Psoas muscle (tissue), 8 donors: ENCODE measurements around the gene FUS. TPM values are rescaled to one million over a fixed set of nuclear protein-coding genes. Genes with fewer than 3 reads are reported as not detected.

Source experiments
- ATAC-seq, 4 donors: fragments of 200-7000 bp; cut with Tn5 transposase; one replicate each; pipeline ENCODE4 v1.9.1; 2020; ENCODE audit warnings: moderate library complexity in 3 of 4, mild to moderate bottlenecking in 2 of 4
- DNase-seq, 2 donors: peaks; one replicate each; pipeline ENCODE4 v3.0.0-alpha.2; 2020
- H3K27ac ChIP-seq: fragments of 200-600 bp; one replicate; pipeline ENCODE4 v1.8.0; 2022
- H3K27me3 ChIP-seq, 3 donors: fragments of 200-600 bp in 1 of 3; one replicate each; pipeline versions ENCODE4 v1.6.1 to v1.8.0; 2013 to 2022; ENCODE audit warnings: low read length in 2 of 3, mild to moderate bottlenecking in 2 of 3, moderate library complexity in 1 of 3; ENCODE audit not compliant: insufficient read depth in 3 of 3
- H3K36me3 ChIP-seq, 2 donors: fragments of 200-600 bp in 1 of 2; one replicate each; pipeline versions ENCODE4 v1.6.1 to v1.8.0; 2013 to 2022; ENCODE audit warnings: low read depth in 1 of 2, mild to moderate bottlenecking in 1 of 2, moderate library complexity in 1 of 2; ENCODE audit not compliant: insufficient read depth in 1 of 2
- H3K4me1 ChIP-seq: fragments of 200-600 bp; one replicate; pipeline ENCODE4 v1.8.0; 2022
- H3K4me3 ChIP-seq: fragments of 200-600 bp; one replicate; pipeline ENCODE4 v1.8.0; 2022; ENCODE audit warnings: mild to moderate bottlenecking
- H3K9me3 ChIP-seq: fragments of 200-600 bp; one replicate; pipeline ENCODE4 v1.8.0; 2022
- WGBS, 3 donors: extraction: QIAGEN DNeasy Blood & Tissue Kit; methylation state at CpG; one replicate each; pipeline versions ENCODE4 v1.1.6 to v1.1.7; 2013; 5-methylcytosine and 5-hydroxymethylcytosine counted together
- intact Hi-C, 2 donors: fragments of 100-400 bp; cut with DNase I; formaldehyde crosslinking; loops; one replicate each; pipeline versions ENCODE4 v1.11.0 to v1.14.2; 2022
- polyA plus RNA-seq, 3 donors: library from polyadenylated mRNA; stranded (reverse); fragments of 200-250 nt; gene quantifications; one replicate each; pipeline ENCODE4 v1.2.3, GENCODE V29; 2013
- total RNA-seq, 4 donors: library from RNA; stranded (reverse); fragmentation: NEBNext Ultra II Directional in 2 of 4; extraction: Animal tissue kit (Norgen Biotek cat#: 25700) in 2 of 4; gene quantifications; one replicate each; pipeline versions ENCODE4 v1.2.1 to v1.2.4, GENCODE V29; 2021 to 2023
- TF ChIP-seq, protein P1 (sequence below): fragments of 200-600 bp; IDR thresholded peaks from one replicate; pipeline ENCODE4 v1.8.0; 2022; ENCODE audit warnings: antibody characterized with exemption
- donor health status: healthy with polysubstance abuse.
- donor health status: DM: no; HTN: no; CAD: no; lungs with moderate emphysema.
- donor health status: Bipolar disorder and iron deficiency.
- donor health status: healthy.
- donor health status: DM: yes; HTN: yes; CAD: no.
- donor health status: DM: no; HTN: no; CAD: no.
- donor health status: DM: no; HTN: no; CAD: no.
- donor health status: DM: yes; HTN: yes; CAD: no.

Gene FUS
- total and polyA plus RNA-seq, 7 donors = 117 to 246 (median 159) TPM

GRCh38 chr16:31131841-31132271 lies 48.1 kb upstream of the FUS start:
- no peak for ATAC-seq
- no peaks in the 10 kb centered on the region for H3K27me3 ChIP-seq
- DNase-seq = no peak
- WGBS, 3 donors = 72 to 79% (median 78%) methylated on average over 5 of the region's 5 CpGs
- intact Hi-C loops = no loop called here
- H3K27ac ChIP-seq = no peak overlapping the region
- H3K4me1 ChIP-seq = peaks cover 26% of the 10 kb centered on the region
- TF ChIP-seq, protein P1, sequence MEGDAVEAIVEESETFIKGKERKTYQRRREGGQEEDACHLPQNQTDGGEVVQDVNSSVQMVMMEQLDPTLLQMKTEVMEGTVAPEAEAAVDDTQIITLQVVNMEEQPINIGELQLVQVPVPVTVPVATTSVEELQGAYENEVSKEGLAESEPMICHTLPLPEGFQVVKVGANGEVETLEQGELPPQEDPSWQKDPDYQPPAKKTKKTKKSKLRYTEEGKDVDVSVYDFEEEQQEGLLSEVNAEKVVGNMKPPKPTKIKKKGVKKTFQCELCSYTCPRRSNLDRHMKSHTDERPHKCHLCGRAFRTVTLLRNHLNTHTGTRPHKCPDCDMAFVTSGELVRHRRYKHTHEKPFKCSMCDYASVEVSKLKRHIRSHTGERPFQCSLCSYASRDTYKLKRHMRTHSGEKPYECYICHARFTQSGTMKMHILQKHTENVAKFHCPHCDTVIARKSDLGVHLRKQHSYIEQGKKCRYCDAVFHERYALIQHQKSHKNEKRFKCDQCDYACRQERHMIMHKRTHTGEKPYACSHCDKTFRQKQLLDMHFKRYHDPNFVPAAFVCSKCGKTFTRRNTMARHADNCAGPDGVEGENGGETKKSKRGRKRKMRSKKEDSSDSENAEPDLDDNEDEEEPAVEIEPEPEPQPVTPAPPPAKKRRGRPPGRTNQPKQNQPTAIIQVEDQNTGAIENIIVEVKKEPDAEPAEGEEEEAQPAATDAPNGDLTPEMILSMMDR = no peak
- no peak overlapping the region for H3K4me3 ChIP-seq
- H3K9me3 ChIP-seq = no peaks in the 10 kb centered on the region
- peaks cover 4 to 50% of the 10 kb centered on the region in 2 donors for H3K36me3 ChIP-seq

- peaks cover 20% of the 10 kb centered on the region for H3K4me1 ChIP-seq
- no peak overlapping the region for H3K27ac ChIP-seq
- H3K36me3 ChIP-seq = peaks cover 0 to 44% of the 10 kb centered on the region in 2 donors
- no peak overlapping the region for H3K4me3 ChIP-seq
- TF ChIP-seq, protein P1 = no peak
- no peak for DNase-seq
- ATAC-seq = no peak
- 80 to 90% (median 84%) methylated on average over 18 to 20 of the region's 20 CpGs for WGBS, 3 donors
- no peaks in the 10 kb centered on the region for H3K9me3 ChIP-seq
- intact Hi-C loops = no loop called here
- H3K27me3 ChIP-seq = no peaks in the 10 kb centered on the region
Observed at GRCh38 chr16:31132303-31132979, 47.5 kb upstream of the FUS start.

- H3K4me3 ChIP-seq = no peak overlapping the region
- TF ChIP-seq, protein P1 = no peak
- intact Hi-C loops = no loop called here
- no peaks in the 10 kb centered on the region for H3K27me3 ChIP-seq
- H3K36me3 ChIP-seq = peaks cover 0 to 38% of the 10 kb centered on the region in 2 donors
- H3K4me1 ChIP-seq = peaks cover 14% of the 10 kb centered on the region
- H3K9me3 ChIP-seq = no peaks in the 10 kb centered on the region
- H3K27ac ChIP-seq = no peak overlapping the region
- ATAC-seq = no peak
- 82 to 93% (median 85%) methylated on average over 6 of the region's 6 CpGs for WGBS, 3 donors
- no peak for DNase-seq
Observed at GRCh38 chr16:31133046-31133501, 46.9 kb upstream of the FUS start.

DNA sequence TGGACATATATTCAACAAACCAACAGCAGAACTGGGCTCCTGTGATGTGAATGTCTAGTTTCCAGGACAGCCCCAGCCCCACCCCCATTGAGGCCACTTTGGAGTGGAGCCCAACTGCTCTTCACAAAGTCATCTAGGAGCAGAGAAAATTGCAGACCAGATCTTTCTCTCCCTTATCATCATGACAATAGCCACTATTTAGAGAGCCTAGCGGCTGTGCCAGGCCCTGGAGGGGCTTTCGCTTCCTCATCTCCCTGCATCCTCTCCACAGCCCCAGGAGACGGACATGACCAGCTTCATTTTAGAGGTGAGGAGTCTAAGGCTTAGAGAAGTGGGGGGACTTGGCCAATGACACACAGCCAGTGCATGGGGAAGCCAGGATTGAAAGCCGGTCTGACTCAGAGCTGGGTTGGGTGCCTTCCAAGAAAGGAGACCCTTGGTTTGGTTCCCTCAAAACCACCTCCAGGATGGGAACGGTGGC lies 45.8 kb upstream of the FUS start:
- Histone ChIP-seq H3K36me3 (peaks cover 0 to 30% of the 10 kb centered on the region in 2 donors), H3K4me3 (no peak overlapping the region), H3K27ac (no peak overlapping the region), H3K4me1 (peaks cover 15% of the 10 kb centered on the region), H3K27me3 (no peaks in the 10 kb centered on the region), H3K9me3 (no peaks in the 10 kb centered on the region)
- no peak for ATAC-seq
- intact Hi-C loops = no loop called here
- 27 to 41% (median 27%) methylated on average over 5 of the region's 5 CpGs for WGBS, 3 donors
- TF ChIP-seq, protein P1 = no peak
- no peak for DNase-seq
